Inflammatory macrophage (primary cell): Measurements from ENCODE around the gene WDR45B.

Experiments used
- DNase-seq, 2 donors: peaks; one replicate each; pipeline ENCODE4 v3.0.0-alpha.2; 2020 to 2022

Gene WDR45B

DNA sequence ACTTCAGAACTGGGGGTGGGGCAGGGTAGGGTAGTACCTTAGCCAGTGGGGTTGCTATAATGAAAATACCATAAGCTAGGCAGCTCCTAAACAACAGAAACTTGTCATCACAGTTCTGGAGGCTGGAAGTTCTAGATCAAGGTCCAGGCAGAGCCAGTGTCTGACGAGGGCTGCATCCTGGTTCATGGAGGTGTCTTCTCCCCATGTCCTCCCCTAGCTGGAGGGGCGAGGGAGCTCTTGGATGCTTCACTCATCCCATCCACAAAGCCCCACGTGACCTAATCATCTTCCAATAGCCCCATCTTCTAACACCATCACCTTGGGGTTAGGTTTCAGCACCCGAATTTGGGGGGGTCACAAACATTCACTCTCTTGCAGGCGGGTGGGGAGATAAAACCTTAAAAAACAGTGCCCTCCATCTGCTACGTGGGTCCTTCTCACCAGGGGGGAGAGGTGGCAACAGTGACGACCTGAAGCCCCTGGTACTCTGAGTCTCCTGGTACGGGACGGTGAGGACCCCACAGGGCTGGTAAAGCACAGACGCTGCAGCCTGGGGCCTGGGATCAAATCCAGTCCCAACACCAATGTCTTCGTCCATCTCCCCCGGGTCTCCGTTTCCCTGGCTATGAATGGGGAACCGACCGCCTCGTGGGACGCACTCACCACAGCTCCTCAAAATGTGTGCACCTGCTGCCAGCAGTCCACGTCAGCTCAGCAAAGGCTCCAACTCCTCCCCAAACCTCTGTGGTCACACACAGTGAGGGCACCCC is 27.4 kb upstream of the WDR45B start:
- no peak for DNase-seq

DNA sequence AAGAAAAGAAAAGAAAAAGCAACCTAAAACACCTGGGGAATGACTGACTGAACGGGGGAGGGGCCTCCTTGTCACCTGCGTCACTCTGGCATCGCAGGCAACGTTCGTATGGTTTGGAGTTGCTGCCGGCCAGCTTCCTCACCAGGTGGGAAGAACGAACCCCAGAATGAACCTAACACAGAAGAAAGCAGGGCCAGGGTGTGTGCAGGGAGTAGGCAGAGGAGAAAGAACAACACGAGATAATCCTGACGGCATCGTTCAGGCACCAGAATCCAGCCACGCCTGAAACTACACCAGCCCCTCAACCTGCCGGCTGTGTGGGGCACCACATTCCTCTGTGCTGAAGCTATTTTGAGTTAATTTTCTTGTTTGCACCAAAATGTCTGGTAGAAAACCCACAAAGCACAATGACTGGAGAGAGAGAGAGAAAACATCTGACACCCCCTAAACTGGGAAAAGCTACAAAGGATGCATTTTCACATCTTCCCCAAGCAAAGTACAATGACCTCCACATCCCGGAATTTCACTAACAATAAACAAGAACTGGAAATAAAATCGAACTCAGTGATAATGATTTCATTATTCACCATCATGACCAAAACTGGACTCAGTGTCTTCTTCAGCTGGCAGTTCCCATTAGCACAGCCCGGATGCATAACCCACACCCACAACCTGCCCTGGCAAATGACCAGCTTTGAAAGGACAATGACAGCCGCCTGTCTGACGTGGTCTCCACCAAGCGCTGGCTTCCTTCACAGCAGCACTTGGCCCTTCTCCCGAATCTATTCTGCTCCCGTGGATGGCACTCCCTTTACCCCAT is 26.6 kb upstream of the WDR45B start:
- DNase-seq: no peak

DNA sequence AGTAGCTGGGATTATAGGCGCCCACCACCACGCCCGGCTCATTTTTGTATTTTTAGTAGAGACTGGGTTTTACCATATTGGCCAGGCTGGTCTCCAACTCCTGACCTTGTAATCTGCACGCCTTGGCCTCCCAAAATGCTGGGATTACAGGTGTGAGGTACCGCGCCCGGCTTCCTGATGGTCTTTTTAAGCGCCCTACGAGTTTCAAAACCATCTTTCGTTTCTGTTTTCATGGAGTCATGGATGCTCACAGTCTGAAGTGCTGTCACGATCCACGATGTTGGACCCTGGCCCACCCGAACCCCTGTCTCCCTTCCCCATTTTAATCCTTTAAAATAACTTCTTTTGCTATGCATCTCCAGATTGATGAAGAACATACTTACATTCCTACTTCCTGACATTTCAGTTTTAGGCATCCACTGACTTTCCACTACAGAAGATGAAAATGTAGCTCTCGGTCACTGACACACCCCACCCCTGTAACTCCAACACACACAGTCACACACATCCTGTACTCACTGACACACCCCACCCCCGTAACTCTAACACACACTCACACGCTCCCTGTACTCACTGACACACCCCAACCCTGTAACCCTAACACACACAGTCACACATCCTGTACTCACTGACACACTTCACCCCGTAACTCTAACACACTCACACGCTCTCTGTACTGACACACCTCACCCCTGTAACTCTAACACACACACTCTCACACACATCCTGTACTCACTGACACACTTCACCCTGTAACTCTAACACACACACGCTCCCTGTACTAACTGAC is 22.6 kb upstream of the WDR45B start:
- DNase-seq: no peak

DNA sequence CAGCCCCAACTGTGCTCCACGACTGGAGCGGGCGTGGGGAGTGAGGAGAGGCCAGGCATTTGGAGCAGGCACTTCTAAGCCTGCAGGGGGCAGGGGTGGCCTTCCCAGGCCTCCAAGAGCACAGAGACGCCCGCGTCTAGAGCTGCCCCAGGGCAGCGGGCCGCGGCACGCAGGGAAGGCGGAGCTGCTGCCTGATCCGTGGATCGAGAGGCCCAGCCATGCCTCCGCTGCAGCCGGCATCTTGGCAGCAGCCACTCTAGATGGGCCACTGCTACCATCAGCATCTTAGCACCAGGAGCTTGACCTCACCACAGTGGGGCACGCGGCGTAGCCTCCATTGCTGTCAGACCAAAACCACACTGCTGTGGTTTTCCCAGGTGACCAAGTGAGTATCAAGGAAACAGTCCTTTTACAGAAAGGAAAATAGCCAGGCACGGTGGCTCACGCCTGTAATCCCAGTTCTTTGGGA is 20.4 kb upstream of the WDR45B start:
- DNase-seq: peak; percentile 78 to 88

DNA sequence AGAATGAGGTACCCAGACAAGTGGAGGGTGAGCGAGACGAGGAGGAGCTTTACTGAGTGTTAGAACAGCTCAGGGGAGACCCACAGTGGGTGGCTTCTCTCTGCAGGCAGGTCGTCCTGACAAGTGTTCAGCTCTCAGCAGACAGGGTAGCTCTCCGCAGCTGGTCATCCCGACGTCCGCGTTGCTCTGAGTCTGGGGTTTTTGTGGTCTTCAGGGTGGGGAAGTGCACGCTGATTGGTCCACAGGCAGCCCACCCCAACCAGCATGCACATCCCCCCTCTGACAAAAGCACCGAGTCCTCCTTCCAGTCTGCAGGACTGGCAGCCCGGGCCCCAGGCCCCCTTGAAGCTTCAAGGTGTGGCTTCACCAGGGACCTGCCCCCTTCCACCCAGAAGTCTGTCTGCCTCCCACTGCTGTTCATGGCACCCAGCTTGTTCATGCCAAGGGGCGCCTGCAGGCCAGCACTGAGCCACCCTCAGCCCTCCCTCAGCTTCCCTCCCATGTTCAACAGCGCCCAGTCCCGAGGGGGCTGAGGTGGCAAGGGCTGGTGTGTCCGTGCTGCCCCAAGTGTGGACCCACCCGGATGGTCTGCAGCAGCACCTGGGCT is 19.9 kb upstream of the WDR45B start:
- DNase-seq: no peak

DNA sequence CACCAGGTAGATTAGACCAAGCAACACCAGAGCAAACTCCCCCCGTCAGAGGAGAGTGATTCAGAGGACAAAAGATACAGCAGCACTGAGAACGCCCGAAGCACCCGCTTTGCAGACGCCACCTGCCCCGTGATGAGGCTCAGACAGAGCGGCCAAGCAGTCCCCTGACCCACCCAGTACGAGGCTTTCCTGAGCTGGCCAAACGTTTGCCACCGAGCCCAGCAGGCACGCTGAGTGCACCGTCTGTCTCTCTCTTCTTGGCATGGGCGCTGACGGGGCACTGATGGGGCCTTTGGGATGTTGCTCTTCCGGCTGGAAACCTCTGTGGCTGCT is 19.4 kb upstream of the WDR45B start:
- no peak for DNase-seq

DNA sequence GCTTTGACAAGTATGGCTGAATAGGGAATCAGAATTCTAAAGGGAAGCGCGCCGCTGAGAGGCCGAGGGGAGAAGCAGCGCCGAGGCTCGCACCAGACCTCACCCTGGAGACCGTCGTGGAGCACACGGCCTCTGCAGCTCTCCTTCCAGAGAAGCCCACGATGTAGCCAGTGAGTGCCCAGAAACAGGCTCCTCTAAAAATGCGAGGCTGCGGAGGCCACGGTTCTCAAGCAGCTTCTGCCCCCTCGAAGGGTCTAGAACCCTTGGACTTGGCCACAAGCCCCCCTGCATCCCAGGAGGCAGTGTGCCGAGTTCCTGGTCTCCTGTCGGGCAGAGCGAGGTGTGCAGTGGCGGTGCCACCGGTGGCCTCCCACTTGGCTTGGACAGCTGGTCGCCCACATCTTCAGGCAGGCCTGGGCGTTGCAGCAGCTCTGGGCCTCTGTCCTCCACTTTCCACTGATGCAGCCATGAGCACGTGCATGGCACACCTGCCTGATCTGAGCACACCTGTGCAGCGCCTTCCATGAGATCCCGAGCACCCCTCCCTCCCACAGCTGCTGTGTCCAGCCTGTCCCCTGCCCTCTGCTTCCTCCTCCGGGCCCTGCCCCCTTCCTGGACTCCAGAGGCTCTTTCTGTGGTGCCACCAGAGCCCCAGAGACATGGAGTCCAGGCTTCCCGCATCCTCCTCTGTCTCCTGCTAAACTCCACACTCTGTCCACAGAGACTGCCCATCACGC is 18.9 kb upstream of the WDR45B start:
- no peak for DNase-seq

DNA sequence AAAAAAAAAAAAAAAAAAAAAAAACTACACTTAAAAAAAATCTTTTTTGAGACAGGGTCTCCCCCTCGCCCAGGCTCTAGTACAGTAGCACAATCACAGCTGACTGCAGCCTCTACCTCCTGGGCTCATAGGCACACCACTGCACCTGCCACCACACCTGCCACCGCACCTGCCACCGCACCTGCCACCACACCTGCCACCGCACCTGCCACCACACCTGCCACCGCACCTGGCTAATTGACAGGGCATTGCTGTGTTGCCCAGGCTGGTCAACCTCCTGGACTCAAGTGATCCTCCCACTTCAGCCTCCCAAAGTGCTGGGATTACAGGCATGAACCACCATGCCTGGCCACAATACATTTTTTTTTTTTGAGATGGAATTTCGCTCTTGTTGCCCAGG is 17.6 kb upstream of the WDR45B start:
- DNase-seq: no peak

DNA sequence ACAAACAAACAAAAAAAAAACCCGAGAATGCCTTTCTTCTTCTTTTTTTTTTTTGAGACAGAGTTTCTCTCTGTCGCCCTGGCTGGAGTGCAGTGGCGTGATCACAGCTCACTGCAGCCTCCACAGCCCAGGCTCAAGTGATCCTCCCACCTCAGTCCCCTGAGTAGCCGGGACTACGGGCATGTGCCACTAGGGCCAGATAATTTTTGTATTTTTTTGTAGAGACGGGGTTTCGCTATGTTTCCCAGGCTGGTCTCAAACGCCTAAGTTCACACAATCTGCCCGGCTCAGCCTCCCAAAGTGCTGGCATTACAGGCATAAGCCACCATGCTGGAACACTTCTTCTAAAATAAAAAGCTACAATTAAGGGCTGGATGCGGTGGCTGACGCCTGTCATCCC is 17.0 kb upstream of the WDR45B start:
- no peak for DNase-seq

DNA sequence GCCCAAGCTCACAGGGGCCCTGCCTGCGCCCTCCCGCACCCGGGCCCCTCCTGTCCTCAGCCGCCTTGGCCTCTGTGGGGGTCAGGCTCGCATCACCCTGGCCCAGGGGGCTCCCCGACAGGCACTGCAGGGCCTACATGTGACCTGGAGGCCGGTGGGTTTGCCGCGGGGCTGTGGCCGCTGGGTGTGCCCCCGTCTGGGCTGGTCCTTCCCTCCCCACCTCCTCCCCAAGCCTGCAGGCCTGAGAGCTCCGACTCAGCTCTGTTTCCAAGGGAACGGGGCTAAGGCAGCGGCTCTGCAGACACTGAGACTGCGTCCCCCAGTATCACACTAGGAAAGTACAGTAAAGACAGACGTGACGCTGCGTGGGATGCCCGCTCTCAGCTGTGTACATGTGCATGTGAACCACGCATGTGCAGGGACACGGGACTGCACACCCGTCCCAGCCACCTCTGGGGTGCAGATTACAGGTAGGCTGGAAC is 16.5 kb upstream of the WDR45B start:
- no peak for DNase-seq

DNA sequence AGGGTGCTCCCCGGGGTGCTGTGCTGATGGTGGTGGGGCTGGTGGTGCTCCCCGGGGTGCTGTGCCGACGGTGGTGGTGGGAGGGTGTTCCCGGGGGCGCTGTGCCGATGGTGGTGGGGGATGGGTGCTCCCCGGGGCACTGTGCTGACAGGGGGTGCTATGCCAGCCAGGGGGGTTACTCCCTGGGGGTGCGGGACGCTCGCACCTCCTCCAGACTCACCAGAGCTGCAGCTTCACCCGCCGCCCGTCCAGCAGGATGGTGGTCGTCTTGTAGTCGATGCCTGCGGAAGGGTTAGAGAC is 16.0 kb upstream of the WDR45B start:
- no peak for DNase-seq

DNA sequence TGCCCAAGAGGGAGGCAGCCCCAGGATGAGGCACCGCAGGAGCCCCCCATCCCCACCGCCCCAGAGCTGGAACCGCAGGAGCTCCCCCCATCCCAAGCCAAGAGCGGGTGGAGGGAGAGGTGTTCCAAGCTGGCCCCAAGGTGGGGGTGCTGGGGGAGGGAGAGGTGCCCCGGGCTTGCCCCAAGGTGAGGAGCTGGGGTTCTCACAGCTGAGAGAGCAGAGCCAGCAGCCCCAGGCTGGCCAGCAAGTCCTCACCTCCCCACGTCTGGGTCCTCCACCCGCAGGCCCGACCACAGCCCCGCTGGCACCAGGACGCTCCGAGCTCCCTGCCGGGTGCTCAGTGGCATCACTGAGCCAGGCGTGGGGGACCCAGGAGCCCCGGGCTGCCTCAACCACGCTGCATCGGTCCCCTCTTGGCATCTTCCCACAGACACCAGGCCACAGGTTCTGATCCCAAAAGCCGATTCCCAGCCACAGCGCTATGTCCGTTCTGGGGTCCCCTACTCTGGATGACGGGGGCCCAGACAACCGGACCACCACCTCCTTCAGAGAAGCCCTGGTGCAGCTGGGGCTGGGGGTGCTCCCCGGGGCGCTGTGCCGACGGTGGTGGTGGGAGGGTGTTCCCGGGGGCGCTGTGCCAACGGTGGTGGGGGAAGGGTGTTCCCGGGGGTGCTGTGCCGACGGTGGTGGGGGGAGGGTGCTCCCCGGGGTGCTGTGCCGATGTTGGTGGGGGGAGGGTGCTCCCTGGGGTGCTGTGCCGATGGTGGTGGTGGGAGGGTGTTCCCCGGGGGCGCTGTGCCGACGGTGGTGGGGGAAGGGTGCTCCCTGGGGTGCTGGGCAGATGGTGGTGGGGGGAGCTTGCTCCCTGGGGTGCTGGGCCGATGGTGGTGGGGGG is 15.4 kb upstream of the WDR45B start:
- DNase-seq: no peak

DNA sequence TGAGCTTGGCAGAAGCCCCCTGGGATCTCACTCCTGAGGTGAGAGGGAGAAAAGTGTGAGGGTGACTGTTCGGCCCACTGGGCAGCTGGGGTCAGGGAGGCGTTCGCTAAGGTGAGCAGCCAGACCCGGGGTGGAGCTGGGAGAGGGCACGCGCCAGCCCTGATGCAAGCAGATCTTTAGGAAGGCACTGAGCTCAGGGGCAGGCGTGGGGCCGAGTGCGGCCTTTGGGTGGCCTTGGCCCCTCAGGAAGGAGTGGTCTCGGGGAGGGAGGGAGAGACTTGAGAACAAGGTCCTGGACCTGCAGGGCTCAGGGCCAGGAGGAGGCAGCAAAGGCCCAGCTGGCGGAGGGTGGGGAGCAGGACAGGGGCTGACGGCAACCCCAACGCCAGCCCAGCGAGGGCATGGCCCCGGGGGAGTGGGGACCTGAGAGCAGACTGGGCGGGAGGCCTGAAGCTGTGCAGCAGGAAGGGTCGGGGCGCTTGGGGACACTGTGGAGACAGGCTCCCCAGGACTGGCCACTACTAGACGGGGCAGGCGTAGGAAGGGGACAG is 14.5 kb upstream of the WDR45B start:
- no peak for DNase-seq

DNA sequence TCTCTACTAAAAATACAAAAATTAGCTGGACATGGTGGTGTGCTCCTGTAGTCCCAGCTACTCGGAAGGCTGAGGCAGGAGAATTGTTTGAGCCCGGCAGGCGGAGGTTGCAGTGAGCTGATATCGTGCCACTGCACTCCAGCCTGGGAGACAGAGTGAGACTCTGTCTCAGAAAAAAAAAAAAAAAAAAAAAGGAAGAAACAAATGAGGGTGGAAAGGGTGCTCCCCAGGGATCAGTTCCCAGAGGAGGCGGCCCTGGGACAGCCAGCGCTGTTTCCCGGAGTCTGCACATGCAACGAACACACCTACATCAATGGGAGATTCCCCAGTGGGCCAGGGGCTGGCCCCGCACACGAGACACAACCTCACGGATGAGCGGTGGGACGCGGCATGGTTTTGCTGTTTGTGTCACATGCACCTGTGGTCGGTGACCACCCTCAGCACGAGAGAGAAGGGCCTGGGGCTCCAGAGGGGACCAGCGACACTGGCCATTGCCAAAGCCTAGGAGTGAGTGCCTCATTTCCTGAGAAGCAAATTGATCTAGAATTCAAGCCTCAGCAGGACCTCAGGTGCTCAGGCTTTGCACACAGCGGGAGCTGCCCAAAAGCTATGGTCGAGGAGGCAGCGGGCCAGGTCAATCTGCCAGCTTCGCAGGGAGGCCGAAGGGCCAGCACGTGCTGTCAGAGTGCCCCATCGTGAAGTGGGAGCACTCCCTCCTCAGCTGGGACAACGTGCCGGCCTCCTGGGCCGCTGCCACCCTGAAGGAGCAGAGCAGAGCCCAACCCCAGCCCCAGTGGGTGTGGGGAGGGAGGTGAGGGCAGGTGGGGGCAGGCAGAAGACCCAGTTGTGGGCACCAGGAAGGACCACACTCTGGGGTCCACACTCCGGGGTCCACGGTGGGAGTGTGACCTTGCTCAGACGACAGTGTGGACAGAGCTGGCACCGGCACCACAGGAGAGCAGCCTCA is 13.8 kb upstream of the WDR45B start:
- no peak for DNase-seq

DNA sequence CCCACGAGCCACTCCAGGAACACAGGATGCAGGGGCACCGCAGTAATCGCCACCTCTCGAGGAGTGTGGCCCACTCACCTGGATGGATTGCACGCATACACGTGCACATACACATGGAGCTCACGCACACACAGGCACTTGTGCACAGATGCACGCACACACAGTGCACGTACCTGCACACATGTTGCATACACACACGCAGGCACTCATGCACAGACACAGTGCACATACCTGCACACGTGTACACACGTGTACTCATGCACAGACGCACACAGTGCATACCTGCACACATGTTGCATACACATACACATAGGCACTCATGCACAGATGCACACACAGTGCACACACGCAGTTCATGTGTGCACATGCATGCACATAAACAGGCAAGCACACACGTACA is 11.6 kb upstream of the WDR45B start:
- DNase-seq: no peak

DNA sequence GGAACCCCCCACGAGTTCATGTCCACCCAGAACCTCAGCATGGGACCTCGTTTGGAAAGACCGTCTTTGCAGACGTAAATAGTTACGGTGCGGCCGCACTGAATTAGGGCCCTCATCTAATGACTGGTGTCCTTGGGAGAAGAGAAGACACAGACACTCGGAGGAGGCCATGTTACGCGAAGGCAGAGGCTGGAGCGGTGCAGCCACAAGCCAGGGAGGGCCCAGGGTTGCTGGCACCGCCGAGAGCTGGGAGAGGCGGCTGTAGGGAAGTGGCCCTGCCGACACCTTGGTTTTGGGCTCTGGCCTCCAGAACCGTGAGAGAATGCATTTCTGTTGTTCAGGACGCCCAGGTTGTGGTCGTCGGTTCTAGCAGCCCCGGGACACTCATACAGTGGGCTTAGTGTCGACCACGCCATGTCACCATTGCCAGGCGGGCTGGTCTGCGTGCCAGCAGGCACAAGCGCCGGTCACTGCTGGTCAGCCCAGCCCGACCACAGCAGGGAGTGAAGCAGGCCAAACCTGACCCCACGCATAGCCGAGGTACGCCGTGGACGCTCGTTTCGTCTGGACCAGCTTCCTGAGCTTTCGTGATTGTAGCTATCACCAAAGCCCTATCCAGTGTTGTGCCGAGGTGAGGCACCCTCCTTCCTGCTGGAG is 10.7 kb upstream of the WDR45B start:
- no peak for DNase-seq

DNA sequence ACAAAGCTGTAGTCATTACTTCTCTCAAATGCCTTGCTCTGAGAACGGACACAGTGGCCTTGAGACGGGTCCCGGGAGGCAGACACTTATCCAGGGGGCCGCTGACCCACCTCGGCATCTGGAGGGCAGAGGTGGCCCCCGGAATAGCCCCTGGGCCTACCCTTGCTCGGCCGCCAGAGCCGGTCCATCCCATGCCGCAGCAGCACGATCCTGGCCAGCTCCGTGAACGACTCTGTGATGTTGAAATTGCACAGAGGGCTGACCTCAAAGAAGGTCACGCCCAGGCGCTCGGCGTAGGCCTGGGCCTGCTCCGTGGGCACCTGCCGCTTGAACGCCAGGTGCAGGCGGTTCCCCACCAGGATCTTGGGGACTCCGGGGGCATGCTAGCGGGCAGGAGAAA is 10.1 kb upstream of the WDR45B start:
- DNase-seq: no peak

DNA sequence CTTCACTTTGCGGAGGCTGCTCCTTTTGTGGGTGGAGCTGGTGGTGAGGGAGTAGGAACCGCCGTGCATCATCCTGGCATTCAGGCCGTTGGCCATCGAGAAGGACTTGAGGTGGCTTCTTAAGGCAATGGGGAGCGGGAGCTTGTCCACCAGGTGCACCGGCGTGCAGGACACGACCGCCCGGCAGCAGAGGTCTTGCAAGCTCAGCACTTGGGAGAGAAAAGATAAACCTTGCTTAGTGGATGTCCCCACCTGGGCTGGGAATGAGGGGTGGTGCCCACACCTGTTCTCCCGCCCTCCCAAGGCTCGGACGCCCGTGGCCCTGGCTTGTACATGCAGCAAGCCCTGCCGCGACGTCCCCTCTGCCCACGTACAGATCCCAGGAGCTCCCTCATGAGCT is 9.7 kb upstream of the WDR45B start:
- DNase-seq: no peak

DNA sequence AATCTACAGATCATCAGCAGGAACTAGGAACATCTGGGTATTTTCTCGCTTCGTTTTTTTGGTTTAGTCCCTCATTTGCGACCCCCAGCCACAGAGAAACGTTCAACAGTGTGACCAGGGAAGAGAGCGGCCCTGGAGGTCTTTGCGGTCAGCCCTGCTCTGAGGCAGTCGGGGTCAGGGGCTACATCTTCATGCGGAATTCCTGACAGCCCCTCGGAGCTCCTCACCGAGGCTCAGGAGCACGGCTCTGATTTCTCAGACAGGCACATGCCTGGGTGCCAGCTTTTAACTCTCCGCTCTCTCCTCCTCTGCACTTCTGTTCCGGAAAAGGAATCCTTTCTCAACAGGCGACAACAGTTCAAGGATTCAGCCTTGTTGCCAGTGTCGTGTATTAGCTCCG is 8.0 kb upstream of the WDR45B start:
- DNase-seq: no peak
